ENCODE data around the gene CRY1.

The CRY1 gene

GRCh38 chr12:106978035-106978800 is 115.1 kb downstream of the CRY1 start:
- DNase-seq (ENCODE audit: insufficient read length, low spot score) (no peak), FAIRE-seq (no peak)
- TF ChIP-seq CTCF (IDR thresholded peaks at IDR 0.05; ENCODE audit: insufficient read depth, missing control alignments): no peak

- no peak for TF ChIP-seq CTCF (IDR thresholded peaks at IDR 0.05; ENCODE audit: insufficient read depth, missing control alignments)
- no peak for FAIRE-seq
- no peak for DNase-seq (ENCODE audit: insufficient read length, low spot score)
These were observed 116.7 kb downstream of the CRY1 start for GRCh38 chr12:106976668-106977067.

GRCh38 chr12:106975993-106976658 is 117.2 kb downstream of the CRY1 start:
- DNase-seq (ENCODE audit: insufficient read length, low spot score): no peak
- no peak for TF ChIP-seq CTCF (IDR thresholded peaks at IDR 0.05; ENCODE audit: insufficient read depth, missing control alignments)
- FAIRE-seq: no peak

GRCh38 chr12:106975098-106975497 is 118.3 kb downstream of the CRY1 start:
- TF ChIP-seq CTCF (IDR thresholded peaks at IDR 0.05; ENCODE audit: insufficient read depth, missing control alignments): no peak
- no peak for DNase-seq (ENCODE audit: insufficient read length, low spot score)
- FAIRE-seq: no peak

- no peak for DNase-seq (ENCODE audit: insufficient read length, low spot score)
- TF ChIP-seq CTCF (IDR thresholded peaks at IDR 0.05; ENCODE audit: insufficient read depth, missing control alignments): no peak
- FAIRE-seq: no peak
These were observed 118.8 kb downstream of the CRY1 start for GRCh38 chr12:106974511-106974910.

- no peak for TF ChIP-seq CTCF (IDR thresholded peaks at IDR 0.05; ENCODE audit: insufficient read depth, missing control alignments)
- no peak for DNase-seq (ENCODE audit: insufficient read length, low spot score)
- peak; percentile 25 for FAIRE-seq
These were observed 119.8 kb downstream of the CRY1 start for GRCh38 chr12:106973545-106973944.

- no peak for DNase-seq (ENCODE audit: insufficient read length, low spot score)
- FAIRE-seq: no peak
- TF ChIP-seq CTCF (IDR thresholded peaks at IDR 0.05; ENCODE audit: insufficient read depth, missing control alignments): no peak
These were observed 122.3 kb downstream of the CRY1 start for GRCh38 chr12:106971065-106971464.

Data from D721Med (cell line).